GM19035 (cell line): ENCODE measurements around the gene CBFA2T3.
"Not testable (repeated sequence)": the region's sequence is repeated elsewhere in the genome, so short reads cannot be mapped to it uniquely, and the experiment has no call there.

Experiments
- ATAC-seq: cut with Tn5 transposase; IDR thresholded peaks from one replicate; pipeline ENCODE4 v1.9.1; 2021; ENCODE audit not compliant: unreplicated experiment

Gene CBFA2T3

DNA sequence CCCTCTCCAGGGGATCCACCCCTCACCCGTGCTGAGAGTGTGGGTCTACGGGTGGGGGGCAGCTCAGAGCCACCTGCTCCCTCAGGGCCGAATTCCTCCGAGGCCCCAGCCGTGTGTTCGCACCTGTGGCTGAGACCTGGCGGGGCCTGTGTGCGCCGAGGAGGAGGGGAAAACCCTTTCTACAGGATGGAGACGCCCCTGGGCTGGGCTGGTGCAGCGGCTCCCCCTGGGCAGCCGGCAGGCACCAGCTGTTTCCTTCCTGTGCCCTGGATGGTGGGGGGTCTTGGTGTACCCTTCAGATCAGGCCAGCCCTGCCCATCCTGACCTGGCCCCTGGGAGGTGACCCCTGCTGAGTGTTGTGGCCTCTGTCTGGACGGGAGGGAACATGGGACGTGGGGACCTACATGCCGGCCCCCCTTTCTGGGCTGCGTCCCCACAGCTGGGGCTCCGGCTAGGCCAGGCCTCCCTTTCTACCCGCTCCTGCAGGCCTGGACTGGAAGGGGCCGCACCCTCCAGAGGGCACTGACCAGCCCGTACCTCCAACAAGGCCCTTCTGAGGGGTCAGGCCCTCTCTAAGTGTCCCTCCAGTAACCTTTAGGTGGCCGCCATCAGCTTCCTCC, 82.2 kb downstream of the CBFA2T3 start:
- ATAC-seq: no peak

DNA sequence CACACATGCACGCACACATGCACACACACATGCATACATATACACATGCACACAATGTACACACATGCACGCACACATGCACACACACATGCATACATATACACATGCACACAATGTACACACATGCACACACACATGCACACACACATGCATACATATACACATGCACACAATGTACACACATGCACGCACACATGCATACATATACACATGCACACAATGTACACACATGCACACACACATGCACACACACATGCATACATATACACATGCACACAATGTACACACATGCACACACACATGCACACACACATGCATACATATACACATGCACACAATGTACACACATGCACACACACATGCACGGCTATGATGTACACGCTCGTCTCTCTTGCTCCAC, 82.7 kb downstream of the CBFA2T3 start:
- not testable (repeated sequence) for ATAC-seq

DNA sequence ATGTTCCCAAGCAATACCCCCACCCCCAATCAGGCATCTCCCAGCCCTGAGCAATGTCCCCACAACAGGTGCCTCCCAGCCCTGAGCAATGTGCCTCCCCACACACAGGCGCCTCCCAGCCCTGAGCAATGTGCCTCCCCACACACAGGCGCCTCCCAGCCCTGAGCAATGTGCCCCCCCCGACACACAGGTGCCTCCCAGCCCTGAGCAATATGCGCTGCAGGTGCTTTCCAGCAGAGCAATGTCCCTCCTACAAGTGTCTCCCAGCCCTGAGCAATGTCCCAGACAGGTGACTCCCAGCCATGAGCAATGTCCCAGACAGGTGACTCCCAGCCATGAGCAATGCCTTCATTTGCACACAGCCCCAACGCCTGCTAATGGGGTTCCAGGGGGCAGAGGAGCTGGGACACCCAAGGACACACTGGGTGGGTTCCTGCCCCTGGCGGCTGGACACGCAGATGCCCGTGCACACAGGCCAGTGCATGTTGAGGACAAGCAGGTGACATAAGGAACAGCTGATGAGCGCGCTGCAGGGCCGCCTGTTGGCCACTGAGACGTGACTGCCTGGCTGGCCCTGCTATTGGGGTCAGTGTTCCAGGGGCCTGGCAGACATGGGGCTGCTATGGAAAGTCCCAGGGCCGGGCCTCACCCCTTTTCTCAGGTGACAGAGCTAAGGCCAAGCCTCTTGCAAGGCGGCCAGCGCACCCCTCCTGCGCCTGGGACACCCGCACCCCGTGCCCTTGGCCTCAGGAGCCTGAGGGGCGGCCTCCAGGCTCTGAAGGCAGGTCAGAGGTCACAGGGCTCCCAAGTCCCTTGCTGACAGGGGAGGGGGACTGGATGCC, 83.7 kb downstream of the CBFA2T3 start:
- ATAC-seq: no peak

DNA sequence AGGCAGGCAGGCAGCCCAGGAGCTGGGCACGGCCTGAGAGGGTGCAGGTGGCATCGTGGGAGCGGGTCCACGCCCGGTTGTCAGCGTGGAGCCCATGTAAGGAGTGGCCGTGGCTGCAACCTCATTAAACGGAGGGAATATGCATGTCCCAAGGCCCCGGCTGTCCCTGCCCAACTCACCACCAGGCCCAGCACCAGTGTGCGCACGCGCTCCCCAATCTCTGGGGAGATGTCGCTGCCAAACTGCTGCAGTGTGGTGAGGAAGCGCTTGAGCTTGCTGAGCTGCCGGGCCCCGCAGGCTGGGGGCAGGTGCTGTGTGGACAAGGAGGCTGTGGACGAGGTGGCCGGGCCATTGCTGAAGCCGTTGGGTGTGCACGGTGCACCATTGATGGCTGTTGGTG, 84.9 kb downstream of the CBFA2T3 start:
- no peak for ATAC-seq

DNA sequence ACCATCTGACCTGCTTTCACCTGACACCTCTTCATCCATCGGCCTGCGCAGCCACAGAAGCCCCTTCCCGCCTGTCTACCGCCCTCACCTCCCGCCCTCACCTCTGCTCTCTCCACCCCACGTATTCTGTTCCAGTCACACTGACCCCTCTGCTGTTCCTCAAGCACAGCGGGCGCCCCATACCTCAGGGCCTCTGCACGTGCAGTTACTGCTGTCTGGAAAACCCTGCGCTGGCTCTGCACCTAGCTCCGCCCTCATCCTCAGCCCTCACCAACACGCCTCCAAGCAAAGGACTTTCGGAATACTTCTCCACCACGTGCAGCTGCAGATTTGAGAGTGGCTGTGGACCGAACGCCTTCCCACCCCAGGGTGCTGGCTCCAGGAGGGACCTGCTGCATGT, 85.9 kb downstream of the CBFA2T3 start:
- no peak for ATAC-seq

DNA sequence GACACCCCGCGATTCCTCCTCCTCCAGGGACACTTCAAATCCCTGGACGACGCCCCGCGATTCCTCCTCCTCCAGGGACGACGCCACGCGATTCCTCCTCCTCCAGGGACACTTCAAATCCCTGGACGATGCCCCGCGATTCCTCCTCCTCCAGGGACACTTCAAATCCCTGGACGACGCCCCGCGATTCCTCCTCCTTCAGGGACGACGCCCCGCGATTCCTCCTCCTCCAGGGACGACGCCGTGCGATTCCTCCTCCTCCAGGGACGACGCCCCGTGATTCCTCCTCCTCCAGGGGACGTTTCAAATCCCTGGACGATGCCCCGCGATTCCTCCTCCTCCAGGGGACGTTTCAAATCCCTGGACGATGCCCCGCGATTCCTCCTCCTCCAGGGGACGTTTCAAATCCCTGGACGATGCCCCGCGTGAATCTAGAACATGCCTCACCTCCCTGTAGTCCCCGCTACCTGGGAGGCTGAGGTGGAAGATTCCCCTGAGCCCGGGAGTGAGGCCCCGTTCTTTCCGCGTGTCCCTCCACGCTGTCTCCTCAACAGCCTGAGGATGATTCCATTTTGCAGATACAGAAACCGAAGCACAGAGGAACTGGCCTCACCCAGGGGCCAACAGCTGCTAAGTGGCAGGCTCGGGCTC, 87.2 kb downstream of the CBFA2T3 start:
- ATAC-seq: not testable (repeated sequence)

DNA sequence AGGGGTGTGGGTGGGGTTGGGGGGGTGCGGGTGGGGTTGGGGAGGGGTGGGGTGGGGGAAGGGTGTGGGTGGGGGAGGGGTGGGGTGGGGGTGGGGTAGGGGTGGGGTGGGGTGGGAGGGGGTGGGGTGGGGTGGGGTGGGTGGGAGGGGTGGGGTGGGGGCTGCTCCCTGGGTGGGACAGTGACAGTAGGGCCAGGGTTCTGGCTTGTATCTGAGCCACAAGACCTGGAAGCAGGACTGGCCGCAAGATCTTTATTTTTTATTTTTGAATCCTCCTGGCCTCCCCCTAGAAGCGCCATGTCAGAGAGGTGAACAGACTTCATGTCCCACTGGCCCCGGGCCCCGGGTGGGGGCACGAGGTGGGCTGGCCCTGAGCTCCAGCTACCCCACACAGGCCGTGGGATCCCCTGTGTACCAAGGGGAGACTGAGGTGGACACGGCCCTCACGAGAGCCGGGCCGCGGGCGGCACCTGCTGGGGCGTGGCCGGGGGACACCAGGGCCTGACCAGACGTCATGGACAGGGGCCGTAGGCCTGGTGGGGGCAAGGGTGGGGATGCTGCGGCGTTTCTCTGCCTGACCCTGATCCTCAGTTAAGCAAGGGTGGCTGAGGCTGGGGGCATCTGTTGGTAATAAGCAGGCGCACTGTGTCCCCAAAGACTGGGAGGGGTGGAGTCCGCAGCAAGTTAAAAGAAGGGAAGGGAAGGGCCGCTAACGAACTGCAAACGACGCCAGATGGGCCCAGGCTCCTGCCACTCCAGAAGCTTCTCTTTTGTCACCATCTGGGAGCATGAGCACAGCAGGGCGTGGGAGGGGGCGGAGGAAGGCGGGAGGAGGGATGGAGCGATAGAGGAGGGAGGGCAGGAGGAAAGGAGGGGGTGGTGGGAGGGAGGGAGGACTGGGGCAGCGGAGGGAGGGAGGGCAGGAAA, 88.3 kb downstream of the CBFA2T3 start:
- ATAC-seq: no peak

DNA sequence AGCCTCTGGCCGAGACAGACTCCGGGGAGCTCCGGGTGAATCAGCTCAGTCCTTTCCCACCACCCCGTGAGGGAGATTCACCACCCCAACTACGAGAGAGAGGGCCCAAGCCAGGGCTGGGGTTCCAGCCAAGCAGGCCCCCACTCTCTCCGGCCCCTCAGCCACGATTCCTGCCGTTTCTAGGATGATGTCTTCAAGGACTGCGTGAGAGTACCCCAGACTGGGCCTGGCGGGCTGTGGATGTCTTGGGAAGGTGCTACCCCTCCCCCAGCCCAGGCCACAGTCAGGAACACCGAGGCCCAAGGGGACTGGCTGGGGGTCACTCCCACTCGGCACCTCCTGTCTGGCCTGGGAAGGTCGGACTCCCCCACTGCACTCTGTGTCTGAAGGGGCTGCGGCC, 89.0 kb downstream of the CBFA2T3 start:
- ATAC-seq: no peak

DNA sequence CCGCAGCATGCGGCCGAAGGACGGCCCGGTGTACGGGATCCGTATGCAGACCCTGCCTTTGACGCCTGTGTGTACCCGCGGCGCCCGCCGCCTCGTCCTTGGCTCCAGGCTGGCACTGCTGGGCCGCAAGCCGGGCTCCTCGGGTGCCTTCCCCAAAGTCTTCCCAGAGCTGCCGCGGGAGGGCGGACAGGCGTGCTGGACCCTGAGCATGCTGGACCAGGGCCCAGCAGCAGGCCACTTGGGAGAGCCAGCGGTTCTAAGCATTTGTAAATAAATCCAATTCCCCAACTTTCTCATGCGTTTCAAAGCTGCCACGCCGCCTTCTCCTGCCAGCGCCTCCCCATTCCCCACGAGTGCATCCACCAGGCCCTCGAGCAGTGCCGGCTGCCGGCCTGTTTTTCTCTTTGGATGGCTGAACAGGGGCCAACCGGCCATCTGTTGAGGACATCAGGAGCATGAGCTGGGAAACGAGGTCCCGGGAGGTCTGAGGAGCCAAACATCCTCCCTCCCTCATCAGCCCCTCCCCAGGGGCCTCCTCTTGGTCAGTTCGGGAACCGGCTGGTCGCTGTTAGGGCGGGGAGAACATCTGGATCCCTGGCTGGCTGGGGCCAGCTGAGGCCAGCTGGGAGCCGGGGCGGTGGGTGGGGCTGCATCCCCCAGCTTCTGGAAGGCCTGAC, 90.0 kb downstream of the CBFA2T3 start:
- no peak for ATAC-seq

DNA sequence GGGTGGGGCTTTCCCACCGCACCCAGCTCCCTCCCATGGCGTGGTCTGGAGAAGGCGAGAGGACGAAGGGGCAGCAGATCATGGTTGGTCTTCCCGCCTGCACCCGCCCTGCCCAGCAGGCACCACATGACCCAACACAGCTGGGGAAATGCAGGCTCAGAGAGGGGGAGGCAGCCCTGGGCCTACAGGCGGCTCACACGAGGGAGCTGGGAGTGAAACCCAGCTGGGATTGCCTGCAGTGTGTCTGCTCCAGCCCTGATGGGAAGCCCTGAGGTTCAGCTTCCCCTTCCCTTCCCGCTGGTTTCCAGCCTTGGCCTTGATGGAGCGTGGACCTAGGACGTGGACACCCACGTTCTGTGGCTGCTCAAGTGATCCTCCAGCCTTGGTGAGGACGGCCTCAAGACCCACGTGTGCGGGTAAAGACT, 90.6 kb downstream of the CBFA2T3 start:
- ATAC-seq: no peak

DNA sequence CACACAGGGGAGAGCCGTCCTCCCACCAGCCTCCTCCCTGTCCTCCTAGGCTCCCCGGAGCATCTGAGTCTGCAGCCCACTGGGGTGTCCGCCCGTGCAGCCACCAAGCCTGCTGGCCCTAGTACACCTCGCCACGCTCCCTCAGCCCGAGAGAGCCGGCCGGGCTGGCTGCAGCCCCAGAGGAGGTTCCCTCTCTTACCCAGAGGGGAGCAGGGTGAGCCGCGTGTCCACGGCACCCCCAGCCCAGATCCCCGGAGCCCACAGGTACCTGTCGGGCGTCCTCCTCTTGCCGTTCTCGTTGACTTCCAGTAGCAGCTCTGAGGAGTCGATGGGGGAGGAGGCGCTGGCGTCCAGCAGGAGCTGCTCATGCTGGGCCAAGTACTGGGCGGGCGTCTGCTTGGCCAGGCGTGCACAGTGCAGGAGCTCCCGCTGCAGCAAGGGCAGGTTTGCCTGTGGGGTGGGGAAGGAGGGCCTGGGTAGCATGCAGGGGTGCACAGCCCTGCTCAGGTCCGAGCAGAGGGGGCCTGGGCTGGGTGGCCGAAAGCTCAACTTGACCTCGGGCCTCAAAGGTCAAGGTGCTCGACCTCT, 91.2 kb downstream of the CBFA2T3 start:
- no peak for ATAC-seq

DNA sequence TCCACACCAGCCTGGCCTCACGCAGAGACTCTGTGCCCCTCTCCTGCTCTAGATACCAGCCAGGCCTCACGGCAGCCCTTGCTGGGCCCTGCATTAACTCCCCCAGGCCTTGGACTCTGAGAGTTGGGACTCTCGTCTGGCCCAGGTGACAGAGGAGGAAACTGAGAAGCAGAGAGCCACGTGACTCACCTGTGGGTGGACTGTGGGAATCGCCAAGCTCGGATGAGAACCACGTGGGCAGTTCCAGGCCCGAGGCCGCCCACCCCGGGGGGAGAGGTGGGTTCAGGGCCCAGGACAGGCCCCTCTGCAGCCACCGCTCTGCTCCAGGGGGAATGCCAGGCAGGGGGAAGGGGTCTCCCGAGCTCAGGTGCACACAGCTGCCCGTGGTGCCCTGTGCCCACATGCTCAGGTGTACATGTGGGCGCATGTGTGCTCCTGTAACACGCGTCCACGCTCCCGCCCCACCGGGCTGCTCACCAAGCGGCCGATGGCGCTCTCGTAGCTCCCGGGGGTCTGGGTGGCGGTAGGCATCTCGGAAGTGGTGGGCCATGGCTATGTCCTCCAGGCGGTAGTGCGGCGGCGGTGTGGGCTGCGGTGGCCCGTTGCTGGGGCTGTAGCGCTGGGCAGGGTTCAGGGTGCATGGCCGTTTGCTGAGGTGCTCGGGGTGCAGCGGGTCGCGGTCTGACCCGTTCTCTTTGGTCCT, 92.3 kb downstream of the CBFA2T3 start:
- ATAC-seq: no peak

DNA sequence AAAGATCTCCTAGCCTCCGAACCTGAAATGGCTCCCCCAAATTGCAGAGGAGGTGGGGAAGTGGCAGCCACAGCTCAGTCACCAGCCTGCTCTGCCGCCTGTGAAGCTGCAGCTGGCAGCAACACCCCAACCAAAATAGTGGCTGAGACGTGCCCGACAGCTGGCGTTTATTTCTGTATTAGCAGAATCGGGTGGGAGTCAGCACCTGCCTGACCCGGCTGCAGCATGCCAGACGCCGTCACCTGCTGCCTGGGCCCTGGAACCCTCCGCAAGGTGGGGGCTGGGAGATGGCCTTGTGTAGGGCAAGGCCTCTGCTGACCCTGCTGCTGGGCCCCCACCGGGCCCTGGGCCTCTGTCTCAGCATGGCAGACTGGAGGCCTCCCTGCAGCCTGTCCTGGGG, 93.1 kb downstream of the CBFA2T3 start:
- ATAC-seq: no peak

DNA sequence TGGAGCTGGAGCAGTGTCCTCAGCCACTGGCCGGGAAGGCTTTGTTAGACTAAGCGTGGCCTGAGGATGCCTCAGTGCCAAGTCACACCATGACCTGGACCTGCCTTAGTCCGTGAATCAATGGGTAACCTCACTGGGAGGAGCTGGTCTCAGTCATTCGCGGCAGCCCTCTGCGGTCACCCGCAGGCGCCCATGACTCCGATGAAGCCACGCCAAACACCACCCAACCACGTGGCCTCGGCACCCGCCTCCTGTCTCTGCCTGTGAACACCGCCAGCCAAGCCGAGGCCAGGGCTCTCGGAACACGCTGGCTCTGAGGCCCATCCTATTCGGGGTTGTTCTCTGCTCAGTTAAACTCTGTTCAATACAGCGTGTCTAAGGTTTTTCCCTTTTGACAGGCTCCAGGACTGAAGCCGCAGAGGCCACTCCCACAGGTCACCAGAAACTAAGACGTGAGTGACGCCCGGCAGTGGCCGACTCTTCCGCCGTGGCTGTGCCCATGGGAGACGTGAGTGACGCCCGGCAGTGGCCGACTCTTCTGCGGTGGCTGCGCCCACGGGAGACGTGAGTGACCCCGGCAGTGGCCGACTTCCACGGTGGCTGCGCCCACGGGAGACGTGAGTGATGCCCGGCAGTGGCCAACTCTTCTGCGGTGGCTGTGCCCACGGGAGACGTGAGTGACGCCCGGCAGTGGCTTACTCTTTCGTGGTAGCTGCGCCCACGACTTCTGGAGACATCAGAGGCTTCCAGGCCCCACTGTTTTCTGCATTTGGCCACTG, 93.7 kb downstream of the CBFA2T3 start:
- no peak for ATAC-seq

DNA sequence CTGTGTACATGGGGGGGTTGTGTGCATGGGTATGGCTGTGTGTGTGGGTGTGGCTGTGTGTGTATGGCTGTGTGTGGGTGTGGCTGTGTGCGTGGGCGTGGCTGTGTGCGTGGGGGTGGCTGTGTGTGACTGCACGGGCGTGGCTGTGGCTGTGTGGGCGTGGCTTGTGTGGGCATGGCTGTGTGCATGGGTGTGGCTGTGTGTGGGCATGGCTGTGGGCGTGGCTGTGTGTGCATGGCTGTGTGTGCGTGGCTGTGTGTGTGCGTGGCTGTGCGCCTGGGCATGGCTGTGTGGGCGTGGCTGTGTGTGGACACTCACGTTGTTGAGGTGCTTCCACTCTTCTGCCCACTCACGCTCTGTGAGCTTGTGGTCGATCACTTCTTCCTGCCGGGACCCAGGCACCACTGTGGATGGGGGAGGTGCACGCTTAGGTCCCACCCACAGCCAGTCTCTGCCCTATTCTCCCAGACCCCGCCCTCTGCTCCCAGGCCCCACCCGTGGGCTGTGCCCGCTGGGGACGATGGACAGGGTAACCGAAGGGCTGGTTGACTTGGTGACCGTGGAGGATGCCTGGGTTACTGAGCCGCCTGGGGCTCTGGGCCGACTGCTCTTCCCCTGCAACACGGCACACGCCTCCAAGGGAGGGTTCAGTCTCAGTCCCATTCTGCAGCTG, 94.5 kb downstream of the CBFA2T3 start:
- no peak for ATAC-seq

DNA sequence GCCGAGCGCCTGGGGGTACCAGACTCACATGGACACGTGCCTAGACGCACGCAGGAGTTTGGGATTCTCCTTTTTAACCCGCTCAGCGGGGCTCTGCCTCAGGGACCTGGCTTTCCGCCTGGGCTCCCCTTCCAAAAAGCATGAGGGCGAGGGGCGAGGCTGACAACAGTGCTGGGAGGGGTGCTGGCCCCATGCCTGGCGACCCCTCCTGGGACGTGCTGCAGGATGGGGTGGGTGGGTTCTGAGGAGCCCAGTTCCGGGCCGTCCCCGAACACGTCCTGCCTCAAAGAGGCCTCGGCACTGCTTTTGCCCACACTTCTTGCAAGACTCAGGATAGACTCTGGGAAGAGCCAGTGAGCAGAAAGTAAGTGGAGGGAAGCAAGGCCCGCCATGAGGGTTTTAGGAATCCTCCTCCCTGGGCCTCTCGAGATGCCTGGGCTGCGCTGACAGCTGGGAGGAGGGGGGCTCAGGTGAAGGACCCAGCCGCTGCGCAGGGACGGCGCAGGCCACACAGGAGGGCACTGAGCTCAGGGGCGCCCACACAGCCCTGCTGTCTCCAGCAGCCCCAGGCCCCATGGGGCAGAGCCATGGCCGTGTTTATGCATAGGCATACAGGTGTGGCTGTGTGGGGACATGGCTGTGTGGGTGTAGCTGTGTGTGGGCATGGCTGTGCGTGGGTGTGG, 95.2 kb downstream of the CBFA2T3 start:
- ATAC-seq: no peak

DNA sequence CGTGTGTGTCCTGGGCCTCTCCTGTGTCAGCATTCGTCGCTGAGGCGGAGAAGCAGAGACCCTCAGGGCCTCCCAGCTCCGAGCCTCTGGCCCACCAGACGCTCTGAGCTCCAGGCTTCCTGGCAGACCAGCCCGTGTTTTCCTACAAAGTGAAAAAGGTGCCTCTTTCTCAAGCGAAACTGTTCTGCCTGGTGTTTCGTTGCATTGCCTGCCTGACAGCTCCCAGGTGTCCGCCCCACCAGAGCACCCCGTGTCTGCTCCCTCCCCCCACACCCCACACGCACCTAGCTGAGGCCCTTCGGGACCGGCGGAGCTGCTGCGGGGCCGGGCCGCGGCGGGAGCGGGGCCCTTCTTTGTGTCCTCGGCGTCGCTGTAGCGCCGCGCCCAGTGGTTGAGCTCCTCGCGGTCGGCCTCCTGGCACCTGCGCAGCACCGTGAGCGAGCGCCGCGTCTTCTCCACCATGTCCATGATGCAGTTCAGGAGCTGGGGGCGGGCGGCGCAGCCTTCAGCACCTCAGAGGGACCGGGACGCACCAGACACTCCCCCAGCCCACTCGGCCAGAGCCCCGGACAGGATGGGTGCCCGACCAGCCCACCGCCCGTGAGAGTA, 95.9 kb downstream of the CBFA2T3 start:
- ATAC-seq: no peak
